ENCODE measurements around the gene TSPO. TPM values are rescaled to one million over a fixed set of nuclear protein-coding genes. Genes with fewer than 3 reads are reported as not detected.
A peak's percentile ranks its signal among the peaks of the same experiment; 100 is the strongest.

Gene TSPO
- total and polyA plus RNA-seq, 5 donors from 2014 or later, result 79.9 to 603 (median 386) TPM

DNA sequence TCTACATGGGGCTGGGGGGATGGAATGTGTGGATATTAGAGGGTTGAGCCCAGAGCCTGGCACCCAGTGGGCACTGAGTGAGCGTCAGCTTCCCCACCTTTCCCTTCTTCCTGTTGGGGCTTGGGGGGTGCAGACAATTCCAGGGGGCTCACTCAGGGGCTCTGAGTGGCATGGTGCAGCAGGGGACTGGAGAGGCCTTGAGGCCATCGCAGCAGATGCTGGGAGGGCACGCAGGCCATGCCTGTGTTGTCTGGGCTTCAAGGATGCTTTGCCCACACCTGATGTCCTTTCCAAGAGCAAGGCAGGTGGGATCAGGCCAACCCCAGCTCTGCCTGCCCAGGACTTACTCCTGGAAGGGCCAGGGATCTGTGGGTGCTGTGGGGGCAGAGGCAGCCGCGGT lies 46.8 kb downstream of the TSPO start:
- no peaks in the 10 kb centered on the region for H3K36me3 ChIP-seq (ENCODE audit: control insufficient read depth, insufficient read depth, low read length)
- no peak overlapping the region for H3K4me3 ChIP-seq (ENCODE audit: low read depth, low read length)
- Mint-ChIP-seq H3K4me3 (no peak overlapping the region), H3K27ac (peak overlapping the region in 1 of 3 donors; percentile 20), H3K4me1 (no peaks in the 10 kb centered on the region), H3K9me3 (peaks cover 0 to 2% (median 0%) of the 10 kb centered on the region in 7 donors), H3K27me3 (peaks cover 39% of the 10 kb centered on the region), H3K36me3 (no peaks in the 10 kb centered on the region)
- ATAC-seq (ENCODE audit: low read depth in 2 of 2) (no peak), DNase-seq (no peak)
- H3K27me3 ChIP-seq (ENCODE audit: control insufficient read depth, insufficient read depth, low read length), result no peaks in the 10 kb centered on the region
- H3K9me3 ChIP-seq (ENCODE audit: control insufficient read depth in 2 of 2, low read length in 2 of 2), result no peaks in the 10 kb centered on the region
- H3K27ac ChIP-seq (ENCODE audit: insufficient read depth, low read length, poor library complexity, severe bottlenecking), result no peak overlapping the region
- no peaks in the 10 kb centered on the region for H3K4me1 ChIP-seq (ENCODE audit: control insufficient read depth, insufficient read depth, low read length, poor library complexity, severe bottlenecking)

DNA sequence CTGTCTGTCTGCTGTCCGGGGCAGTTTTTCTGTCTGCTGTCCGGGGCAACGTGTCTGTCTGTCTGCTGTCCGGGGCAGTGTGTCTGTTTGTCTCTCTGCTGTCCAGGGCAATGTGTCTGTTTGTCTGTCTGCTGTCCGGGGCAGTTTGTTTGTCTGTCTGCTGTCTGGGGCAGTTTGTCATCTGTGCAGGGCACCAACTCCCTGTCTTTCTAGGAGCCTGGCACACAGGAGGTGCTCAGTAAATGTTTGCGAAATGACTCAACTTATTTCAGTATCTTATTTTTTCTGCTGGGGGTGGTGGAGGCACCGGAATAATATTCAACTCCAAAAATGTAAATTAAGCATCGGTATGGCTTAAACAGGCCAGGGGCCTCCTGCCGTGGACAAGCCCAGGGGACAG lies 47.6 kb downstream of the TSPO start:
- Histone ChIP-seq H3K4me1 (ENCODE audit: control insufficient read depth, insufficient read depth, low read length, poor library complexity, severe bottlenecking) (no peaks in the 10 kb centered on the region), H3K27ac (ENCODE audit: insufficient read depth, low read length, poor library complexity, severe bottlenecking) (no peak overlapping the region), H3K27me3 (ENCODE audit: control insufficient read depth, insufficient read depth, low read length) (no peaks in the 10 kb centered on the region), H3K9me3 (ENCODE audit: control insufficient read depth in 2 of 2, low read length in 2 of 2) (no peaks in the 10 kb centered on the region), H3K4me3 (ENCODE audit: low read depth, low read length) (no peak overlapping the region), H3K36me3 (ENCODE audit: control insufficient read depth, insufficient read depth, low read length) (no peaks in the 10 kb centered on the region)
- ATAC-seq (ENCODE audit: low read depth in 2 of 2) (no peak), DNase-seq (no peak)
- Mint-ChIP-seq H3K36me3 (no peaks in the 10 kb centered on the region), H3K4me3 (no peak overlapping the region), H3K27ac (no peak overlapping the region), H3K9me3 (peaks cover 0 to 2% (median 0%) of the 10 kb centered on the region in 7 donors), H3K27me3 (peaks cover 31% of the 10 kb centered on the region), H3K4me1 (no peaks in the 10 kb centered on the region)

DNA sequence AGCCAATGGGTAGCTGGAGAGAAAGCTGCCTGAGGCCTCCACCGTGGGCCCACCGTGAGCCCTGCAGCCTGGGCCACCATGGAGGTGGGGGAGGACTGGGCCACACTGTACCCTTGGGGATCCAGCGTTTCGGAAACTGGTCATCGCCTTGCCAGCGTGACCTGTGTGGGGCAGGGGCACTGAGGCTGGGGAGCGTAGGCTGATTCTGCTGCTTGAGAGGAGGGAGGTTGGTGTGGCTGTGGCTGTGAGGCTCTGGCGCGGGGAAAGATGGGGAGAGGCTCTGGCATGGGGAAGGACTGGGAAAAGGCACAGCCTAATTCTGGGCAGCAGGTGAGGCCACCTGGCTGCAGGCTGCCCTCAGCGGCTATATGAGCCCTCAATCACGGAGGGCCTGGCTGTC lies 48.2 kb downstream of the TSPO start:
- no peak overlapping the region for H3K27ac ChIP-seq (ENCODE audit: insufficient read depth, low read length, poor library complexity, severe bottlenecking)
- Mint-ChIP-seq H3K36me3 (no peaks in the 10 kb centered on the region), H3K27ac (no peak overlapping the region), H3K4me1 (no peaks in the 10 kb centered on the region), H3K9me3 (peaks cover 0 to 2% (median 0%) of the 10 kb centered on the region in 7 donors), H3K27me3 (peaks cover 25% of the 10 kb centered on the region), H3K4me3 (peak overlapping the region in 1 of 4 donors; percentile 63)
- H3K9me3 ChIP-seq (ENCODE audit: control insufficient read depth in 2 of 2, low read length in 2 of 2), result no peaks in the 10 kb centered on the region
- H3K27me3 ChIP-seq (ENCODE audit: control insufficient read depth, insufficient read depth, low read length), result no peaks in the 10 kb centered on the region
- no peak overlapping the region for H3K4me3 ChIP-seq (ENCODE audit: low read depth, low read length)
- H3K4me1 ChIP-seq (ENCODE audit: control insufficient read depth, insufficient read depth, low read length, poor library complexity, severe bottlenecking), result no peaks in the 10 kb centered on the region
- no peak for ATAC-seq (ENCODE audit: low read depth in 2 of 2)
- H3K36me3 ChIP-seq (ENCODE audit: control insufficient read depth, insufficient read depth, low read length), result no peaks in the 10 kb centered on the region
- no peak for DNase-seq

DNA sequence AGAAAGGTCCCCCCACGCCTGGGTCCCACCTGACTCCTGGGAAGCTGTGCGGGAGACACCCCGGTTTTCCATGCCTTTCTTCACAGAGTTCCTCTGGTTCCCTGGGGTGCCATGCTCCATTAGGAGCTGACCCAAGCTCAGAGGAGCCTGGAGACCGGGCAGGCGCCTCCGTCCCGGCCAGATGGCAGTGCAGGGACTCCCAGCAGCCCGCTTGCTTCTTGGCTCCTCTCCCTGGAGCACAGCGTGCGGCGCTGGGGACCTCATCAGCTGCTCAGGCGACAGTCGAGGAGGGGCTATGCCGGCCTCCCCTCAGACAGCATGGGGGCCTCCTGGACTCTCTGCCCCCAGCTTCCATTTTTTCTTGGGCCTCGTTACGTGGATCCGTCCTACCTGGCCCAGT lies 48.7 kb downstream of the TSPO start:
- H3K36me3 ChIP-seq (ENCODE audit: control insufficient read depth, insufficient read depth, low read length), result no peaks in the 10 kb centered on the region
- peaks cover 0 to 2% (median 0%) of the 10 kb centered on the region in 7 donors for H3K9me3 Mint-ChIP-seq
- no peak overlapping the region for H3K4me3 ChIP-seq (ENCODE audit: low read depth, low read length)
- H3K27me3 Mint-ChIP-seq, result peaks cover 22% of the 10 kb centered on the region
- no peaks in the 10 kb centered on the region for H3K27me3 ChIP-seq (ENCODE audit: control insufficient read depth, insufficient read depth, low read length)
- no peaks in the 10 kb centered on the region for H3K4me1 ChIP-seq (ENCODE audit: control insufficient read depth, insufficient read depth, low read length, poor library complexity, severe bottlenecking)
- H3K27ac ChIP-seq (ENCODE audit: insufficient read depth, low read length, poor library complexity, severe bottlenecking), result no peak overlapping the region
- no peaks in the 10 kb centered on the region for H3K9me3 ChIP-seq (ENCODE audit: control insufficient read depth in 2 of 2, low read length in 2 of 2)
- H3K36me3 Mint-ChIP-seq, result no peaks in the 10 kb centered on the region
- no peak overlapping the region for H3K27ac Mint-ChIP-seq
- ATAC-seq (ENCODE audit: low read depth in 2 of 2) (no peak), DNase-seq (no peak)
- H3K4me1 Mint-ChIP-seq, result peaks cover 0 to under 1% (median 0%) of the 10 kb centered on the region in 4 donors
- no peak overlapping the region for H3K4me3 Mint-ChIP-seq

DNA sequence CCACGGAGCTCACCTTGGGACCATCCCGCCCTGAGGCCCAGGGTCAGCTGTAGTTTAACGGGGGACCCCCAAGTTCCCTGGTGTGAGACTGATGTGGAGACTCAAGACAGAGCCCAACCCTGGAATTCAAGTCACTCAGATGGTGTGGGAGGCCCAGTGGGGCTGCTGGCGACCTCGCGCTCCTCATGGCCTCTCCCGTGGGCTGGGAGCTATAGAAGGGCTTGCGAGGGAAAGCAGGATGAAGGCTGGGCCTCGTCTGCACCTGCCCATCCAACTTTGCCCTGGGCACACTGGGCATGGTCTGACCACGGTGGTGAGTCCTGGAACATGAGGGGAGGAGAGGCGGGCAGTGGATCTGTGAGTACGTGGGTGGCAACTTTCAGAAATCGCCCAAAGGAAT lies 49.2 kb downstream of the TSPO start:
- H3K27ac Mint-ChIP-seq, result no peak overlapping the region
- H3K36me3 Mint-ChIP-seq, result no peaks in the 10 kb centered on the region
- H3K27ac ChIP-seq (ENCODE audit: insufficient read depth, low read length, poor library complexity, severe bottlenecking), result no peak overlapping the region
- no peak overlapping the region for H3K4me3 ChIP-seq (ENCODE audit: low read depth, low read length)
- H3K9me3 ChIP-seq (ENCODE audit: control insufficient read depth in 2 of 2, low read length in 2 of 2), result no peaks in the 10 kb centered on the region
- DNase-seq (no peak), ATAC-seq (ENCODE audit: low read depth in 2 of 2) (no peak)
- peaks cover 0 to 4% (median 0%) of the 10 kb centered on the region in 4 donors for H3K4me1 Mint-ChIP-seq
- peaks cover 0 to 2% (median 0%) of the 10 kb centered on the region in 7 donors for H3K9me3 Mint-ChIP-seq
- no peaks in the 10 kb centered on the region for H3K36me3 ChIP-seq (ENCODE audit: control insufficient read depth, insufficient read depth, low read length)
- no peaks in the 10 kb centered on the region for H3K27me3 ChIP-seq (ENCODE audit: control insufficient read depth, insufficient read depth, low read length)
- H3K4me1 ChIP-seq (ENCODE audit: control insufficient read depth, insufficient read depth, low read length, poor library complexity, severe bottlenecking), result no peaks in the 10 kb centered on the region
- no peak overlapping the region for H3K4me3 Mint-ChIP-seq
- peaks cover 16% of the 10 kb centered on the region for H3K27me3 Mint-ChIP-seq

DNA sequence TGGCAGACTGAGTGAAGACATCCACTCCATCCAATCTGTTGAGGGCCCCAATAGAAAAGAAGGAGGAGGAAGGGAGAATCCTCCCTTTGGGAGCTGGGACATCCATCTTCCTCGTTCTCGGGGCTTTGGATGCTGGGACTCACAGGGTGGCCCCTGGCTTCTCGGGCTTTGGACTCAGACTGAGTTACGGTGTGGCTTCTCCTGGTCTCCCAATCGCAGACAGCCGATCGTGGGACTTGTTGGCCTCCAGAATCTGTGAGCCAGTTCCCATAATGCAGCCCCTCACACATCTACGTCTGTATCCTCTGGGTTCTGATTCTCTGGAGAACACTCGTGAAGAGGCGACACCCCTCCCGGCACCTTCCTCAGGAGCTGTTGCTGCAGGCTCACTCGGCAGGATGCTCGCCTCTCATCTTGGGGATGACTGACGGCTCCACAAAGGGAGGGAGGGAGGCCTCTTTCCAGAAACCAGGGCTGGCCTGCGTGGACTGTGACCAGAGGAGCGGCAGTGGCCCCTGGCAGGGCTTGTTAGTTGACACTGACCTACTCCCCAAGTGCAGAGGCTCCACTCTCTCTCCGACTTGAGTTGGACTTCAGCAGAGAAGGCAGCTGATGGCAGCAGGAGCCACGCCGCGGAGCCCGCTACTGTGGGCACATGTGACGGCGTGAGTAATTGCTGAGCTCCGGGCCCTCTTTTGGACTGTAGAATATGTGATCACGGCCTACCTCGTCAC lies 50.3 kb downstream of the TSPO start:
- Mint-ChIP-seq H3K9me3 (peaks cover 0 to 2% (median 0%) of the 10 kb centered on the region in 7 donors), H3K4me3 (no peak overlapping the region), H3K36me3 (no peaks in the 10 kb centered on the region), H3K27ac (peak overlapping the region in 1 of 3 donors; percentile 51), H3K27me3 (peaks cover 10% of the 10 kb centered on the region), H3K4me1 (peaks cover 0 to 10% (median 0%) of the 10 kb centered on the region in 4 donors)
- Histone ChIP-seq H3K9me3 (ENCODE audit: control insufficient read depth in 2 of 2, low read length in 2 of 2) (no peaks in the 10 kb centered on the region), H3K27ac (ENCODE audit: insufficient read depth, low read length, poor library complexity, severe bottlenecking) (no peak overlapping the region), H3K4me1 (ENCODE audit: control insufficient read depth, insufficient read depth, low read length, poor library complexity, severe bottlenecking) (peaks cover 6% of the 10 kb centered on the region), H3K27me3 (ENCODE audit: control insufficient read depth, insufficient read depth, low read length) (no peaks in the 10 kb centered on the region), H3K4me3 (ENCODE audit: low read depth, low read length) (no peak overlapping the region), H3K36me3 (ENCODE audit: control insufficient read depth, insufficient read depth, low read length) (no peaks in the 10 kb centered on the region)
- DNase-seq, result no peak
- ATAC-seq (ENCODE audit: low read depth in 2 of 2), result no peak

DNA sequence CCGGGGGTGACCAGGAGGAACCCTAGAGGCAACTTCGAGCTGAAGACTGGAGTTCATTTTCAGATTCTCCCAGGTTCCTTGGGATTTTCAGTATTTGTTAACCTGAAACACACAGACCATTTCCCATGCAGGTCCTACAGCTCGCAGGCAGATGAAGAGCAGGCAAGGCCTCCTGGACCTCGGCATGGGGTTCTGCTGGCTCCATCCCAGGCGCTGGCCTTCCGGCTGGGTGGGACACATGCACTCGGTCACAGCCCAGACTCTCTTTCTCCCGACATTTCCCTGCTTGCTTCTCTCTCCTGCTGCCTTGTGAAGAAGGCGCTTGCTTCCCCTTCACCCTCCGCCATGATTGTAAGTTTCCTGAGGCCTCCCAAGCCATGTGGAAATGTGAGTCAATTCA lies 51.0 kb downstream of the TSPO start:
- peaks cover 0 to 11% (median 0%) of the 10 kb centered on the region in 4 donors for H3K4me1 Mint-ChIP-seq
- Histone ChIP-seq H3K27me3 (ENCODE audit: control insufficient read depth, insufficient read depth, low read length) (no peaks in the 10 kb centered on the region), H3K36me3 (ENCODE audit: control insufficient read depth, insufficient read depth, low read length) (no peaks in the 10 kb centered on the region), H3K4me3 (ENCODE audit: low read depth, low read length) (no peak overlapping the region), H3K9me3 (ENCODE audit: control insufficient read depth in 2 of 2, low read length in 2 of 2) (no peaks in the 10 kb centered on the region), H3K27ac (ENCODE audit: insufficient read depth, low read length, poor library complexity, severe bottlenecking) (no peak overlapping the region), H3K4me1 (ENCODE audit: control insufficient read depth, insufficient read depth, low read length, poor library complexity, severe bottlenecking) (peaks cover 6% of the 10 kb centered on the region)
- peaks cover 10% of the 10 kb centered on the region for H3K27me3 Mint-ChIP-seq
- DNase-seq (no peak), ATAC-seq (ENCODE audit: low read depth in 2 of 2) (no peak)
- H3K36me3 Mint-ChIP-seq, result no peaks in the 10 kb centered on the region
- H3K9me3 Mint-ChIP-seq, result peaks cover 0 to 2% (median 0%) of the 10 kb centered on the region in 7 donors
- peak overlapping the region in 2 of 3 donors; percentile 48 to 51 for H3K27ac Mint-ChIP-seq
- H3K4me3 Mint-ChIP-seq, result no peak overlapping the region

Measured in CD4-positive, CD25-positive, alpha-beta regulatory T cell (primary cell).